EL (cell line): ENCODE data around the gene SPHK1.

Experiments used
- DNase-seq: peaks from one replicate; pipeline ENCODE4 v3.0.0-alpha.2; 2016

SPHK1 gene

DNA sequence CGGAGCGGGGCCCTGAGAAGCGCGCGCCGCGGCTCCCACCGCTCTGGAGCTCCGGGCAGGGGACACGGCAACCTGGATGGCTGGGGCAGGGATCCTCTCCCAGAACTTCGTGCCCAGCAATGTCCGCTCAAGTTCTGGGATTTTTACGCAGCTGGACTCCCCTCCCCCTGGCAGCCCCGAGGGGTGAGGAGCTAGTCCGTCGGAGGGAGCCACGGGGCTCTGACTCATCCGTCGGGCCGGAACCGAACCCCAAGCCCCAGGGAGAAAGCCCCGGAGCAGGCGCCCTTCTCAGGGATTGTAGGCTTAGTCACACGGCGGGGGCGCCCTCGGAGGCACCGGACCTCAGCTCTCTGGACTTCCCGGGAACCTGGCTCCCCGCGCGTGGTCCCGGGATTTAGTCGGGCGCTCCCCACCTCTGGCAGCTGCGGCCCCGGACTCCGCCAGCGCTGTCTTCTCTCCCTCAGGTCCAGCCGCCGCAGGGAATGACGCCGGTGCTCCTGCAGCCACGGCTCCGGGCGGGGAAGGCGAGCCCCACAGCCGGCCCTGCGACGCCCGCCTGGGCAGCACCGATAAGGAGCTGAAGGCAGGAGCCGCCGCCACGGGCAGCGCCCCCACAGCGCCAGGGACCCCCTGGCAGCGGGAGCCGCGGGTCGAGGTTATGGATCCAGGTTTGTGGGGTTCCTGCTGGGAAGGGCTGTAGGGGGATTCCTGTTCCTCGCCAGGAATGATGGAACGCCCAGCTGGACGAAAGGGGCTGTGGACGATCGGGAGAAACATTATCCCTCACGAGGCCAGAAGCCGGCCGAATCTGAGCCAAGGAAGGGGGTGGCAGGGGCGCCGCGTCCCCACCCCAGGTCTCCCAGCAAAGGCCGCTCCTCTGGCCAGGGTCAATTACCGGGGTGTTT, 830 bp downstream of the SPHK1 start:
- DNase-seq, result peak; percentile 87

DNA sequence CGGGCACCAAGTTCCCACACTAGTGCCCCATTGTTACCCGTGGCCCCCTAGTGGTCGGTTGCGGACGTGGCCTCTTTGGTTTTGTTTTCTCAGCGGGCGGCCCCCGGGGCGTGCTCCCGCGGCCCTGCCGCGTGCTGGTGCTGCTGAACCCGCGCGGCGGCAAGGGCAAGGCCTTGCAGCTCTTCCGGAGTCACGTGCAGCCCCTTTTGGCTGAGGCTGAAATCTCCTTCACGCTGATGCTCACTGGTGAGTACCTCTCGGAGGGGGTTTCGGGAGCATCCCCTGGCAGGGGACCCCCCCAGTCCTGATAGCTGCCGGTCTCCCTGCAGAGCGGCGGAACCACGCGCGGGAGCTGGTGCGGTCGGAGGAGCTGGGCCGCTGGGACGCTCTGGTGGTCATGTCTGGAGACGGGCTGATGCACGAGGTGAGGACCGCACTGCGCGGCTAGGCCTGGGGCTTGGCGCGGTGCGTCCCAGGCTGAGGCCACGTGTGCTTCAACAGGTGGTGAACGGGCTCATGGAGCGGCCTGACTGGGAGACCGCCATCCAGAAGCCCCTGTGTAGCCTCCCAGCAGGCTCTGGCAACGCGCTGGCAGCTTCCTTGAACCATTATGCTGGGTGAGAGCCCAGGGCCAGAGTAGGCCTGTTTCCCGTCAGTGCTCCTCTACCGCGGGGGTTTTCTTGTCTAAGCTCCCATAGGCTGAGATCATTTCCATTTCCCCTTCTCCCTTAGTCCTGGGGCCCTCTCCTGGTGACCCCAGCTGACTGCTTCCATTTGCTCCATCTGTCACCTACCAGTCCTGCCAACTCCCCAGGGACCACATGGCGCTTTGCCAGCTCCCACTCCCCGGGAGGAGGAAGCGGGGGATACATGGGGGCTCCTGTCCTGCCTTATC, 1.7 kb downstream of the SPHK1 start:
- DNase-seq, result peak; percentile 91

DNA sequence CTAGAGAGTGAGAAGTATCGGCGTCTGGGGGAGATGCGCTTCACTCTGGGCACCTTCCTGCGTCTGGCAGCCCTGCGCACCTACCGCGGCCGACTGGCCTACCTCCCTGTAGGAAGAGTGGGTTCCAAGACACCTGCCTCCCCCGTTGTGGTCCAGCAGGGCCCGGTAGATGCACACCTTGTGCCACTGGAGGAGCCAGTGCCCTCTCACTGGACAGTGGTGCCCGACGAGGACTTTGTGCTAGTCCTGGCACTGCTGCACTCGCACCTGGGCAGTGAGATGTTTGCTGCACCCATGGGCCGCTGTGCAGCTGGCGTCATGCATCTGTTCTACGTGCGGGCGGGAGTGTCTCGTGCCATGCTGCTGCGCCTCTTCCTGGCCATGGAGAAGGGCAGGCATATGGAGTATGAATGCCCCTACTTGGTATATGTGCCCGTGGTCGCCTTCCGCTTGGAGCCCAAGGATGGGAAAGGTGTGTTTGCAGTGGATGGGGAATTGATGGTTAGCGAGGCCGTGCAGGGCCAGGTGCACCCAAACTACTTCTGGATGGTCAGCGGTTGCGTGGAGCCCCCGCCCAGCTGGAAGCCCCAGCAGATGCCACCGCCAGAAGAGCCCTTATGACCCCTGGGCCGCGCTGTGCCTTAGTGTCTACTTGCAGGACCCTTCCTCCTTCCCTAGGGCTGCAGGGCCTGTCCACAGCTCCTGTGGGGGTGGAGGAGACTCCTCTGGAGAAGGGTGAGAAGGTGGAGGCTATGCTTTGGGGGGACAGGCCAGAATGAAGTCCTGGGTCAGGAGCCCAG, 2.8 kb downstream of the SPHK1 start:
- no peak for DNase-seq

GRCh38 chr17:76388966-76389888, 4.8 kb downstream of the SPHK1 start:
- DNase-seq, result no peak

- no peak for DNase-seq
These were observed 5.6 kb downstream of the SPHK1 start for GRCh38 chr17:76390003-76390421.

- no peak for DNase-seq
These were observed 6.8 kb downstream of the SPHK1 start for GRCh38 chr17:76391200-76391715.

DNA sequence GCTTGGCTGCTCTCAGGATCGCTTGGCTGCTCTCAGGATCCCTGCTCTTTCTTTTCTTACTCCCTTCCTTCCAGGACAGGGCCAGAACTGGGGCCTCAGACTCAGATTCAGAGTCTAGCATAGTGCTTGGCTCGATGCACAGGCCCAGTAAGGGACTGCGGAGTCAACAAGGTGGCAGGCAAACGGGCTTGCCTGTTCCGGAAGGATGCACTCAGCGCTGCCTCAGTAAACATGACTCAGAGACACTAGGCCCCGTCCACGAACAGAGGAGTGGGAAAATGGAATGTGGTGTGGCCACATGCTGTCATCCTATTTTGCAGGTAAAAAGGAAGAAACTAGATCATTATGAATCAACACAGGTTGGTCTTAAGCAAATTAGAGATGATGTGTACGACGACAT, 9.8 kb downstream of the SPHK1 start:
- no peak for DNase-seq

GRCh38 chr17:76395980-76396379, 11.6 kb downstream of the SPHK1 start:
- DNase-seq, result no peak

DNA sequence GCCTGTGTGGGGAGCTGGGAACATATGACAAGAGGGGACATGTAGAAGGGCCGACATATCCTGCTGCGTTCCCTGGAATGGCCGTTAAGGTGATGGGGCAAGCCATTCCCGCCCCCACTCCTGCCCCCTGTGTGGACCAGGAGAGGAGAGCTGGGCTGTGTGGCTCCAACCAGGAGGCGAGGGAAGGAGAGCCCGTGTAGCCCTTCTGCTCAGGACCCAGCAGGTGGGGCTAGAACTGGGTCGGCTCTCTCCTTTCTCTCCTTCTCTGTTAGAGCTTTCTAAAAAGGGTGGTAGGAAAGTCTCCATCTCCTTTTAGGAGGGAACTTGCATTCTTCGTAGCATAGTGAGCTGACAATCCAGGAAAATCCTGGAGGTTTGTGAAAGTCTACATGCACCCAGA, 12.8 kb downstream of the SPHK1 start:
- no peak for DNase-seq

DNA sequence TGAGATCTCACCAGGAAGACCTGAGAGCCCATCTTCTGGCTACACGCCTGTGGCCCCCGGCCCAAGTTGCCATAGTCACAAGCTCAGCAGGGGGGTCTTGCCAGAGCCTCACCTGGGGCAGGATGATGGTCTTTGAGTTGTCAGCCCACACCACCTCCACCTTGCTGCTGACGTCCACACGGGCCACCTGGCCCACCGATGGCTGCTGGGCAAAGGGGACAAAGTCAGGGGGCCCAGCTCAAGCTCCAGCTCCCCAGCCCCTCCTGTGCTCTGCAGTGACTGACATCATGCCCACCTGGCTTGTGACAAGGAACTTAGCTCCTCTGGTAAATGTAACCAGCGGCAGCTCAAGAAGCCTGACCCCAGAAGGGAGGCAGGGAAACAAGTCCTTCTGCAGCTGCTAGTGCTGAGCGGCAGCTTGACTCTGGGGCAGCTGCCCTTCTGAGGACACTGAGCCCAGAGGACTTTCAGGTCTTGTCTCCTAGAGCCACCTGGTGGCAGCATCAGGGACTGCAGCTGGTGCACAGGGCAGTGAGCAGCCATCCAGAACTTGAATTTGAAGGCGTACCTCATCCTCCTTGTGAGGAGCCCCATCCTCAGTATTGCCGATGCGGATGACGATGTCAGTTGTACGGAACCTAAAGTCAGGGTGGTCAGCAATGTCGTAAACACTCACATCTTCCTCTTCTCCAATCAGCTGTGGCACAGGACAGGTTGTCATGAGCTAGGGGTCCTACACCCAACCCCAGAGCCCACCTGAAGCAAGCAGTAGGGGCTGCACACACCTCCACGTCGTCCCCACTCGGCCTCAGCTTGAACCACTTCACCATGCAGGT, 13.5 kb downstream of the SPHK1 start:
- peak; percentile 84 for DNase-seq

- DNase-seq, result no peak
These were observed 14.2 kb downstream of the SPHK1 start for GRCh38 chr17:76398523-76399174.

GRCh38 chr17:76399175-76400172, 15.1 kb downstream of the SPHK1 start:
- DNase-seq, result no peak

- no peak for DNase-seq
These were observed 18.3 kb downstream of the SPHK1 start for GRCh38 chr17:76402711-76403110.

DNA sequence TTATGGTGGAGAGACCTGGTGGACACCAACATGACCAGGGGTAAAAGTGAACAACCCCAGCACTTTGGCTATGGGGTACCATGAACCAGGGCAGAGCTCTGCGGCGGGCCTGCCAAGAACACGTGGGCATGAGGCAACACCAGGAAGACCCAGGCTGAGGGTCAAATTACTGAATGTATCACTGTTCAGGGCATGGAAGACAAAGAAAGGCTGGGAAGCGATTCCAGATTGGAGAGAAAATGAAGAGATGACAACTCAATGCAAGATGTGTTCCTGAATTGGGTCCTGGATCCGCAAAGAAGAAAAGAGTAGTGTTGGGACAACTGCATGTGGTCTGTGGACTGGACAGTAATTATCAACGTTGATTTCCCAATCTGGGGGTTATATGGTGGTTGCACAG, 19.8 kb downstream of the SPHK1 start:
- DNase-seq, result no peak

DNA sequence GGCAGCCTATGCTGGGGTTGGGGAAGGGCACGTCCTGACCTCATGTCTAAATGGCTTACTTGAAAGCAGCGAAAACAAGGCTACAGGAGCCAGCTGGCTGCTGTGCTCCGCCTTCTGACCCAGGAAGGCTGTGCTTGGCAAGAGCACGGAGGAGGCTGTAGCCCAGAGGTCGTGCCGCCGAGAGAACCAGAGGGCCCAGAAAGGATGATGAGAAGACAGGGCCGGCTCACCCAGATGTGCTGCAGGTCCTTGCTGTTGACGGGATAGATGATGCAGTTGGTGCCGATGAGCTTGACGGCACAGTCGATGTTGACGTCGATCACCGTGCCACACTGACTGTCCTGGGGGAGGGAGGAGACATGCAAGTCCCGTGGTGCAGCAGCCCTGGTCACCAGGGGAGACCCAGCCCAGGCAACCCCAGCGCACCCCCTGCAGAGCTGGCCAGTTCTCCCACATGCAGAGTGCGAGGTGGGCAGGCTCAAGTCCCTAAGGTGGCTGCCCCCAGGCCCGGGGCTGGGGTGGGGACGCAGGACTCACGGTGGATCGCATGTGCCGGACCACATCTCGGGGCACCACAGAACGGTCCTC, 20.7 kb downstream of the SPHK1 start:
- no peak for DNase-seq

GRCh38 chr17:76405607-76405966, 21.2 kb downstream of the SPHK1 start:
- no peak for DNase-seq

DNA sequence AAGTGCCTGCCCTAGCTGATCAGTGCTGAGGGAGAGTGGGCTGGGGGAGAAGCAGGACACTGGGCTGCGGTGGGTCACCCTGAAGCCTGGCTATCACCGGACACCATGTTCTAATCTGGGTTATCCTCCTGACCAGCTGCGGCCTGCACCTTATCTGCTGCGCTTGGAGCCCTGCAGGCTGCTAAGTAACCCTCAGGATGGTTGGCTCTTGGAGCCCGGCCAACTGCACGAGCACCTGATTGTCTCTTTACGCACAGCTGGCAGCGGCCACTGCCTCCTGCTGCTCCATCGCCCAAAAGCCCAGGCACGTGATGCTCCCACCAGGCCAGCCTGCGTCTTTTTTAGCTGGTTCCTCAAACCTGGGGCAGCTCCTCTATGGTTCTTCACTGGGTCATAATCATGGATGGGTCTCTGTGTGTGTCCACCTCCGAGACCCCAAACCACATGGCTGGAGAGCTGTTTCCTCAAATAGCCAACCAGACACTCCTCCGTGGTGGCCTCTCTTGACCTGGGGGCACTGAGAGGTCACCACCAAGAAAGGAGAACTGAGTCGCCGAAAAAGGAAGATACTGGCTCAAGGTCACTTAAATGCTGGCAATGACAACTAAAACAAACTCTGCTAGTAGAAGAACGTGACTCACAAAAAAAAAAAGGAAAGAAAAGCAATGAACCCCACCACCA, 21.7 kb downstream of the SPHK1 start:
- DNase-seq, result no peak

- DNase-seq, result no peak
These were observed 23.1 kb downstream of the SPHK1 start for GRCh38 chr17:76407509-76407908.
